Cortex of kidney (tissue), 1 donor: ENCODE measurements around the gene ETV7.
"Not testable (repeated sequence)": the region's sequence is repeated elsewhere in the genome, so short reads cannot be mapped to it uniquely, and the experiment has no call there.

Experiments
- DNase-seq: peaks from one replicate; lab custom pipeline; 2025; lab: John Stamatoyannopoulos, UW

The ETV7 gene

DNA sequence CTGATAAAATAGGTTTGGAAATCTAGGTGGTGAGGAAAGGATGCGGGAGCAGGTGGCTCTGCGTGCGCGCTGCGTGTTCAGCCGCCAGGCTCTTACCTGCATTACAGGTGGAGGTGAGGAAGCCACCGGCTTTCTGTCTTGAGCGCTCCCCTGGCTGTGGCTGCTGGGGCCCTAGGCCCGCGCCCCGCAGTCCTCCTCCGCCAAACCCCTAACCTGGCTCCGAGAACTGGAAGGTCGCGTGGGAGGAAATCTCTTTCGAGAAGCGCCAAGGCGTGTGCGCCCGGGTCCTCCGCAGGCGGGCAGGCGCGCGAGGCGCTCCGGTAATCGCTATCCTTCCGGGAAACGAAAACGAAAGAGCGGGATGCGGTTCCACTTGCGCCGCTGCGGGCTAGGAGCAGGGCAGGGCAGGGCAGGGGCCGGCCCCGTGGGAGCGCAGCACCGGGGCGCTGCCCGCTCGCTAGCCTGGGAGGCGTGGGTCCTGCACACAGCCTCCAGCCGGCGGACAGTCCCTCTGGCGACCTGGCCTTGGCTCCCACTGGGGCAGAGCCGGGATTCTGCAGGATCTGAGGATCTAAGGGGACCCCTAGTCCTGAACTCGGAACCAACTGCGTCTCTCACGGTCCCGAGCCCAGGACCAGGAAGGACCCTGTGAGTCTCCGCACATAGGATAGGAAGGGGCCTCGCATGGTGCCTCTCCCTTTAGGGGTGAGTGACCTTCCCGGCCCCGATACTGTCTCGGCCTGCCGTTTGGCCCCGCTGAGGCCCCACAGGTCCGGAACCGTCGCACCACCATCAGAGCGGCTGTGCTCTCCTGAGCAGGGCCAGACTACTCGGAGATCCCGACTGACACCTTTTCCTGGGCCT, at the start of gene ETV7:
ETV7 (minus strand) TSS at position 230 of the 864 bp plus-strand sequence; CDS start at position 102, 128 bp downstream.
- DNase-seq: no peak

- no peak for DNase-seq
Observed at GRCh38 chr6:36436466-36436865, 49.0 kb upstream of the ETV7 start.

DNA sequence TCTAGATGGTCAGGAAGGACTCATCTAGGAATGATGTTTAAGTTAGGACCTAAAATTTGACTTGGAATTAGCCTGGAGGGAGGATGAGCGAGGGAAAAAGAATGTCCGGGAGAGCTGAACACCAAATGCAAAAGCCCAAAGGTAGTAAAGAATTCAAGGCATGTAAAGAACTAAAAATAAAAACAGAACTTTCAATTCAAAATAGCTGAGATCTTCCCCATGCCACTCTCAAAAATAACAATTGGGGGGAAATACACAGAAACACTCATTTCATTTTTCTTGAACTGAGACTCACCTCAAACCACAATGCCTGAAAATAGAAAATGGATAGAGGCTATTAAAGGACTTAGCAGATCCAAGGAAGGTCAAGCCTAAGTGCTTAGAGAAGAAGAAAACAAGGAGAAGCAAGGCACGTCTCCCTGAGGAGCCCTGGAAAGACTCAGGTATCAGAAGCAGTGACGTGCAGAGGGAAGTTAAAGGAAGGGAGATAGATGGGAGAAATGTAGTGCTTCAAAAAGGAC, 44.7 kb upstream of the ETV7 start:
- DNase-seq: no peak

DNA sequence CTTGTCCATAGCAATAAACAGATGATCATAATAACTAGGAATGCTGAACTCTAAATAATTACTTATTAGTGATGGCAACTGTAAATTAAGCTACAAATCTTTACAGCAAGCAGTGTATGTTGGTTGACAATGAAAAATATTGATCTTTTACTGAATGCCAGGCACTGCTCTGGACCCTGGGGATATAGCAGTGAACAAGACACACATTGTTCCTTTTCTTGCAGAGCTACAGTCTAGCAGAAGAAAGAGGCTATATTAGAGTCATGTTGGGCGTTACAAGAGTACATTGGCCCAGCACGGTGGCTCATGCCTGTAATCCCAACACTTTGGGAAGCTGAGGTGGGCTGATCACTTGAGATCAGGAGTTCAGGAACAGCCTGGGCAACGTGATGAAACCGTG, 43.7 kb upstream of the ETV7 start:
- no peak for DNase-seq

- DNase-seq: no peak
Observed at GRCh38 chr6:36430351-36430750, 42.9 kb upstream of the ETV7 start.

- DNase-seq: no peak
Observed at GRCh38 chr6:36428911-36429310, 41.4 kb upstream of the ETV7 start.

GRCh38 chr6:36426622-36427021, 39.2 kb upstream of the ETV7 start:
- no peak for DNase-seq

DNA sequence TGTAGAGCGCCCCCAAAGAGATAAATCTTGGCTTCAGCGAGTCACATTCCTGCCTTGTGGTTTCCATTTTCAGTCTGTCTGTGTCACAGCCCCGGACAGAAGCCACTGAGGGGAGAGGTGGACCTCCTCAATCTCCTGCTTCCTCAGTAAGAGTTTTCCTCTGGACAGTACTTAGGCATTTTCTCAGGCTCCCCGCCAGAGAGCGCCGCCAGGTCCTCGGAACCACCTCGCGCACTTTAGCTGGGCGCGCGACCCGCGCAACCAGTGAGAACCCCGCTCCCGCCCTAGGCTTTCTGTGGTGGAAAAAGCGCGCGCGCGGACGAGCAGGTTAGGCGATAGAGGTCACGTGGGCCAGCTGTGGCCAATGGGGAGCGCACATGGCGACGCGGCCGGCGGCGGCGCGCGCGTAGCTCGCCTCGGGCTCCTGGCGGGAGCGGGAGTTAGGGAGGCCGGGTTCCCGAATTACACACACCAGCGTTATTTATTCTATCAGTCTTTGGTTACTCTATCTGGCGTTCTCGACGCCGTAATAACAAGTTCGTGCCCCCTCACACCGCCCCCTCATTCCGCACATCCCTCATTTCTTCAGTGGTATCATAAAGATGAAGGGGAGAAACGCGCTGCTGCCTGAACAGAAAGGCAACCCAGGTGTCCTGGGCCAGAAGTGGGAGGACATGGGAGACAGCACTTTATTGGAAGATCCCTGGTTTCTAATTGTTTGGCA, 35.8 kb upstream of the ETV7 start:
- DNase-seq: peak; percentile 77

GRCh38 chr6:36422714-36423100, 35.2 kb upstream of the ETV7 start:
- DNase-seq: no peak

DNA sequence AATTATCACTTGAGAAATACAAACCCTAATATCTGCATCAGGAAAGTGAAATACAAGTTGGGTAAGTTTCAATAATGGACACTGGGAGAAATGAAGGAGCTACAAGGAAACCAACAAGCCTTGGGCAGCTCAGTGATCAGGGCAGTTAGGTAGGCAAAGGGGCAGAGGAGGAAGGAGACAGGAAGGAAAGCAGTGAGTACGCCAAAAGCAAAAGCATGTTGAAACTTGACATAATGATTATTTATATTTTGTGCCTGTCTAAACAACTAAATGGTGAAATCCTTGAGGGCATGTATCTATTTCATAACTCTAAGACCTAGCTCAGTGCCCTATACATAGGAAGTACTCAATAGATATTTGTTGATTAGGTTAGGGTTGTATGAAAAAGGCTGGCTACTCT, 31.8 kb upstream of the ETV7 start:
- DNase-seq: no peak

GRCh38 chr6:36418558-36418957, 31.1 kb upstream of the ETV7 start:
- DNase-seq: no peak

GRCh38 chr6:36414481-36414880, 27.0 kb upstream of the ETV7 start:
- no peak for DNase-seq

- no peak for DNase-seq
Observed at GRCh38 chr6:36413489-36414480, 26.3 kb upstream of the ETV7 start.

- DNase-seq: not testable (repeated sequence)
Observed at GRCh38 chr6:36409718-36410117, 22.2 kb upstream of the ETV7 start.

DNA sequence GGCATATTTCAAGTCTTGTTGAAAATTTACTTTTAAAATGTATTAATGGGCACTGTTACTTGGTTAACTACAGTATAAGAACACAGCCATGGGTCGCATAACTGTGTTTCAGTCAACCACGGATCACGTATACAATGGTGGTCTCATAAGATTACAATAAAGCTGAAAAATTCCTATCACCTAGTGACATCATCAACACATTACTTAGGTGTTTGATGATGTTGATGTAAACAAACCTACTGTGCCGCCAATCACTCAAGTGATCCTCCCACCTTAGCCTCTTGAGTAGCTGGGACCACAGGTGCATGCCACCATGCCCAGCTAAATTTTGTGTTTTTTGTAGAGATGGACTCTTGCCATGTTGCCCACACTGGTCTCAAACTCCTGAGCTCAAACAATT, 16.7 kb upstream of the ETV7 start:
- no peak for DNase-seq

GRCh38 chr6:36402481-36402880, 15.0 kb upstream of the ETV7 start:
- DNase-seq: no peak

GRCh38 chr6:36399970-36400369, 12.5 kb upstream of the ETV7 start:
- no peak for DNase-seq

DNA sequence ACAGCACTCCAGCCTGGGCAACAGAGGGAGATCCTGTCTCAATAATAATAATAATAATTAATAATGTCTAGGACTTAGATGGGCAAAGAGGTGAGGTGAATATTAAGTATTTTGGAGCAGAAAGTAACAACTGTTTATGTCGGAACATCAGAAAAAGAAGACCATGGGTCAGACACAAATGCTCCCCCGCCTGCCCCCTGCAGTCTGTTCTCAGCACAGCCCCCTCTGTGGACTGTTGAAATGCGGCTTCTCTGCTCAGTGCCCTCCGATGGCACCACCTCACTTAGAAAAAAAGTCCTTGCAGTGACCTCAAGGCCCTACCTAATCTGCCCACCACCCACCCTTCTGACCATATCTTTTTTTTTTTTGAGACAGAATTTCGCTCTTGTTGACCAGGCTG, 5.2 kb upstream of the ETV7 start:
- no peak for DNase-seq

DNA sequence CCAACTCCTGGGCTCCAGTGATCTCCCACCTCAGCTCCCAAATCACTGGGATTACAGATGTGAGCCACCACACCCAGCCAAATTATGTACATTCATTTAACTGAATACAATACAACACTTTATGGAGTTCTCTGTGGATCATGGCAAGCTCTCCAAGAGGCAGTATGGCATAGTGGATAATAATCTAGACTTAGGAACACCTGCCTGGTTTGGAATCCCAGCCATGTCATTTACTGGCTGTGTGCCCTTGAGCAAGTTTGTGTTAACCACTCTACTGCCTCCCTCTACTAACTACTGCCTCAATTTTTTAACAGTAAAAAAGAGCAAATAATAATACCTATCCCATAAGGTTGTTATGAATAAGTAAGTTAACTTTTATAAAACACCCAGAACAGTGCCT, 1.9 kb upstream of the ETV7 start:
- no peak for DNase-seq

DNA sequence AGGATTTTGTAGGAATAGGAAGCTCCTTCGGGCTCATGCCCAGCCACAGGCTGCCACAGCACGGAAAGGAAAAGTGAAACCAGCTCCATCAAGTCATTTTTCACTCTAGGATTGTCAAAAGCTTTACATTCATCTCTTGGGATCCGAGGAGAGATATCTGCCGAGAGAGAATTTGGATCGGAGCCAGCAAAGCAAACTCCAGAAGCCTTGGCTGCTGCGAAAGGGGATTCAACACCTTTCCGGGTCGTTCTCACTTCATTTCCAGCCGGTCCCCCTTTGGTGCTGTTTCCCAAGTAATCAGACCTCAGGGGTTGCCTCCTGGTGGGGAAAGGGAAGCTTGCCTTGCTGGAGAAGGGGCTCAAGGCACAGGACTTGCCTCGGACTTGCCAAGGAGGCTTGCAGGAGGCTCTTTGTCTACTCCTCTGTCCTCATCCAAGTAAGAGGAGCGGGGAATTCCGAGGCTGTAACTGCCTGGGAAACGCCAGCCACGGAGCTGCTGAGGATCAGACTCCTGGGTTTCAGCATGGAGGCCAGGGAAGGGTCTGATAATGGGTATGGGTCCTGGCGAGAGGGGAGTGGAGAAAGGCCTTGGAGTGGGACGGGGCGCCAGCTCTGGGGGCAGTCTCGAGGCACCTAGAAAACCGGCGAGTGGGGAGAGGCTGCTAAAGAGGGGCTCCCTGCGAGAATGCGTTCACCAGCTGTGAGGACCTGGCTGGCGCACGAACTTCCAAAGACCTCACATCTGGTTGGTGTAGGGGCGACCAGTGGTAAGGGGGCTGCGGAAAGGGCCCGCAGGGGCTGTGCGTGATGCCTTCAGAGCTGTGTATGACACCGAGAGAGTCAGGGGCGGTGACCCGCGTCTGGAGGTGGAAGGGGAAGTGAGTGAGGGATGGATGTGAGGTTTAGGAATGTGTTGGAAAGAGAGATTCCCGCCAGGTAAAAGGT, 702 bp downstream of the ETV7 start:
- no peak for DNase-seq

- DNase-seq: no peak
Observed at GRCh38 chr6:36384095-36384494, 3.4 kb downstream of the ETV7 start.
